Anterior cingulate cortex (tissue), 58 donors: Measurements from ENCODE around the gene C20orf141.
A peak's percentile ranks its signal among the peaks of the same experiment; 100 is the strongest.
"Not testable (repeated sequence)": the region's sequence is repeated elsewhere in the genome, so short reads cannot be mapped to it uniquely, and the experiment has no call there.

Source experiments
- DNase-seq, 58 donors: peaks; one replicate each; lab custom pipeline; 2025; lab: John Stamatoyannopoulos, UW

C20orf141 gene

GRCh38 chr20:2814587-2815051 lies at the start of gene C20orf141:
TSS of gene C20orf141 (plus strand) at chr20:2814987. CDS start at chr20:2815185, 198 bp downstream.
- no peak for DNase-seq

GRCh38 chr20:2767768-2768631 lies 46.8 kb upstream of the C20orf141 start:
- peak in 3 of 58 donors; percentile 4 to 18 (median 5) for DNase-seq

GRCh38 chr20:2768632-2769015 lies 46.2 kb upstream of the C20orf141 start:
- no peak for DNase-seq

DNA sequence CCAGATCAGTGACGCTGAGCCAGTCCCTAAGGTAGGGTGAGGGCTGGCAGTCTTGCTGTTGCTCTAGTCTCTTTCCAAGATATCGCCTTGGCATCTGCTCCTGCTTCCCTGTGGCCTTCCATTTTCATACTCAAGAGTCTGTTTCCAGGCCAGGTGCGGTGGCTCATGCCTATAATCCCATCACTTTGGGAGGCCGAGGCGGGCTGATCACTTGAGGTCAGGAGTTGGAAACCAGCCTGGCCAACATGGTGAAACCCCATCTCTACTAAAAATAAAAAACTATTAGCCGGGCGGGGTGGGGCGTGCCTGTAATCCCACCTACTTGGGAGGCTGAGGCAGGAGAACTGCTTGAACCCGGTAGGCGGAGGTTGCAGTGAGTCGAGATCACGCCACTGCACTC lies 44.7 kb upstream of the C20orf141 start:
- not testable (repeated sequence) for DNase-seq

GRCh38 chr20:2771631-2772080 lies 43.1 kb upstream of the C20orf141 start:
- DNase-seq: no peak

DNA sequence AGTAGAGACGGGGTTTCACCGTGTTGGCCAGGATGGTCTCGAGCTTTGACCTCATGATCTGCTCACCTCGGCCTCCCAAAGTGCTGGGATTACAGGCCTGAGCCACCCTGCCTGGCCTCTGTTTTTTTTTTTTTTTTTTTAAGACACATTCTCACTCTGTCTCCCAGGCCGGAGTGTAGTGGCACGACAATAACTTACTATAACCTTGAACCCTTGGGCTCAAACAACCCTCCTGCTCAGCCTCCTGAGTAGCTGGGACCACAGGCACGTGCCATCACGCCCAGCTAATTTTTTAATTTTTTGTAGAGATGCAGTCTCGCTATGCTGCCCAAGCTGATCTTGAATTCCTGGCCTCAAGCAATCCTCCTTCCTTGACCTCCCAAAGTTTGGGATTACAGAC lies 41.0 kb upstream of the C20orf141 start:
- no peak for DNase-seq

GRCh38 chr20:2775139-2775538 lies 39.6 kb upstream of the C20orf141 start:
- DNase-seq: no peak

DNA sequence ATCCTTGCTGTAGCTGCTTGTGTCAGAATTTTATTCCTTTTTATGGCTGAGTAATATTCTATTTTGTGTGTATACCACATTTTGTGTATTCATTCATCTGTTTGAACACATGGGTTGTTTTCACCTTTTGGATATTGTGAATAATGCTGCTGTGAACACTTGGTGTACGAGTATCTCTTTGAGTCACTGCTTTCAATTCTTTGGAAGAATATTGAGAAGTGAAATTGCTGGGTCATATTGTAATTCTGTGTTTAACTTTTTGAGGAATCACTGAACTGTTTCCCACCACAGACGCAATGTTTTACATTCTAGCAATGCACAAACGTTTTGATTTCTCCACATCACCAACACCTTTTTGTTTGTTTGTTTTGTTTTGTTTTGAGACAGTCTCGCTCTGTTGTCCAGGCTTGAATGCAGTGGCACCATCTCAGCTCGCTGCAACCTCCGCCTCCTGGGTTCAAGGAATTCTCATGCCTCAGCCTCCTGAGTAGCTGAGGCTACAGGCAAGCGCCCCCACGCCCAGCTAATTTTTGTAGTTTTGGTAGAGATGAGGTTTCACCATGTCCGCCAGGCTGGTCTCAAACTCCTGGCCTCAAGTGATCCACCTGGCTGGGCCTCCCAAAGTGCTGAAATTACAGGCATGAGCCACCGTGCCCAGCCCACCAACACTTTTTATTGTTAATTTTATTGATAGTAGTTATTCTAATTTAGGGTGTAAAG lies 36.0 kb upstream of the C20orf141 start:
- DNase-seq: no peak

DNA sequence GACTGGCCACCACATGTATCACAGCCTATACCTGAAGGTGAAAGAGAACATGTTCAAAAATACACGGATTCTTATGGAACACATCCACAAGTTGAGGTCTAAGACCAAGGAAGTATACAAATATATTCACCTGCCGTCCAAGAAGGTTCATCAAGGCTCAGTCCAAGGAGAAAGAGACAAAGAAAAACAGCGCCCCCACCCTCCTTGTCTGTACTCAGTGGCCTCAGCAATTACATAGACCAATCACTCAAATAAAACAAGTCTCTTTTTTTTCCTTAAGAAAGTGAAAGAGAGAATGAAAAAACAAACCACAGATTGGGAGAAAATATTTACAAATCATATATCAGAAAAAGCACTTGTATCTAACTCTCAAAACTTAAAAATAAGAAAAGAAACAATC lies 33.8 kb upstream of the C20orf141 start:
- no peak for DNase-seq

DNA sequence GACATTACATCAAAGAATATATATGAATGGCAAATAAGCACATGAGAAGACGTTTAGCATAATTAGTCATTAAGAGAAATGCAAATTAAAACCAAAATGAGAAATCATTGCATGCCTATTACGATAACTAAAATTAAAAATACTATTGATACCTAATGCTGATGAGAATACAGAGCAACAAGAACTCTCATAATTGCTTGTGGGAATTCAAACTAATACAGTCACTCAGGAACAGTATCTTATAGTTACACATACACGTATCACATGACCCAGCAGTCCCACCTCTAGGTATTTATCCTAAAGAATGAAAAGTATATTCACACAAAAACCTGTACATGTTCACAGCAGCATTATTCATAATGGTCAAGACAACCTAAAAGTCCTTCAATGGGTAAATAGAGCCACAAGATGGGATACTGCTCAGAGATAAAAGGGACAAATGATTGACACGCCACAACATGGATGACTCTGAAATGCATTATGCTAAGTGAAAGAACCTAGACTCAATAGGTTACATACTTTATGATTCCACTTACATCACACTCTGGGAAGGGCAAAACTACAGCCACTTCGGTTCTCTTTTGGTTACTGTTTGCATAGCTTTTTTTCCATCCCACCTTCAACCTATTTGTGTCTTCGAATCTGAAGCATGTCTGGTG lies 30.8 kb upstream of the C20orf141 start:
- no peak for DNase-seq

GRCh38 chr20:2793471-2793870 lies 21.3 kb upstream of the C20orf141 start:
- no peak for DNase-seq

- no peak for DNase-seq
Observed at GRCh38 chr20:2794202-2794748, 20.5 kb upstream of the C20orf141 start.

- DNase-seq: no peak
Observed at GRCh38 chr20:2794866-2795447, 19.8 kb upstream of the C20orf141 start.

- no peak for DNase-seq
Observed at GRCh38 chr20:2795451-2795850, 19.3 kb upstream of the C20orf141 start.

GRCh38 chr20:2796011-2796660 lies 18.7 kb upstream of the C20orf141 start:
- no peak for DNase-seq

- DNase-seq: no peak
Observed at GRCh38 chr20:2797136-2797983, 17.4 kb upstream of the C20orf141 start.

DNA sequence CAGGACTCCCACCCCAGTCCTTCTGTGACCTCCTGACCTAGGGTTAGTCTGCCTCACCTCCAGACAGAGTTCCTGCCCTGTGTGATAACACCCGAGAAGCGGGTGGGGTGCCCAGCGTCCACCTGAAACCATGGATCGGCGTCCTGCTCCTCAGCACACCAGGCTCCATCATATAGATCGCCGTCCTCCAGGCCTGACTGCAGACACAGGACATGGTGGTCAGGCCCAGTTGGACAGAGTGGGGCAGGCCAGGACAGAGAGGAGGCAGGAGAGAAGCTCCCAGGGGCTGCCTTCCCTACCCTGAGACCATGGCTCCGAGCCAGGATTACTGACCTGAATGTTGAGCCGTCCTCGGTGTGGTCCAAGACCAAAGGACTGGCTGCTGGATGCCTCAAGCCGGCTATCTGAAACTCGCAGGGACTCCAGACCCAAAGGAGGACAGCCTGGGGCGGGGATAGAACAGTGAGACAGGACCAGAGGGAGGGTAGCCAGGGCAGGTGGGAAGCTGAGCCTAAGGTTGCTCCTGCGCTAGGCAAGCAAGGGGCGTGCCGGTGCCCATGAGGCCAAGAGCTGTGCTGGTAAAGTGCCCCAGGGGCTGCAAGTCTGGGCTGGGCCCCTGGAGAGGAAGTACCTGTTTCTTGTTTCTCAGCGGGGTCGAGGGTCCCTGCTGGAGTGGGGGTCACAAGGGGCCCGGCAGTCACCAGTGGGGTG lies 16.5 kb upstream of the C20orf141 start:
- no peak for DNase-seq

DNA sequence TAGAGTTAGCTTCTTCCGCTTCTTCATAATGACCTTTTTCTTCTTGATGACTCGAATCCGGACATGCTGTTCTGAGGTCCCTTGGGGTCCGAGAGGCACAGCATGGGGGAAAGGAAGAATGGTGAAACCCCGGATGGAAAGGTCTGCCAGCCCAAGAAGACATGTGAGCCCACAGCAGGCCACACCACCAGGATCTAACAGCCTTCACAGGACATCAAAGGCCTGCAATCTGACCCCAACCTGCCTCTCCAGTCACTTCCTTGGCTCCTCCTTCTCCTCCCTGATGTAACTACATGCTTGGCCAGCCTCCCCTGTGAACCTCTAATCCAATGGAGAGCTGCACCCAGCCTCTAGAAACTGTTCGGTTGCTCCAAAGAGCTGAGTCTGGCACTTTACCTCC lies 16.0 kb upstream of the C20orf141 start:
- no peak for DNase-seq
